ENCODE measurements around the gene RTF1. TPM values are rescaled to one million over a fixed set of nuclear protein-coding genes. Genes with fewer than 3 reads are reported as not detected.

RTF1 gene
- total RNA-seq, 1 experiment from 2014 or later: 49.5 TPM

GRCh38 chr15:41486286-41486685, 69.4 kb downstream of the RTF1 start:
- H4K5ac ChIP-seq (ENCODE audit: insufficient read length, low read depth, low read length): no peak overlapping the region
- H3K27me3 ChIP-seq (ENCODE audit: insufficient read depth, low read length): peaks cover 4% of the 10 kb centered on the region; the same call in 1 of the 2 replicates
- no peak overlapping the region for H2BK20ac ChIP-seq (ENCODE audit: low read depth, low read length, poor library complexity, severe bottlenecking)
- TF ChIP-seq CTCF (conservative IDR thresholded peaks at IDR 0.05): no peak
- no peak overlapping the region for H3K4me2 ChIP-seq (ENCODE audit: insufficient read depth, insufficient read length, low read length)
- no peaks in the 10 kb centered on the region for H3K79me1 ChIP-seq (ENCODE audit: insufficient read depth, low read depth, low read length, poor library complexity, severe bottlenecking)
- H3K27ac Mint-ChIP-seq: no peak overlapping the region
- H3K9me3 Mint-ChIP-seq: no peaks in the 10 kb centered on the region
- no peaks in the 10 kb centered on the region for H3K4me1 ChIP-seq (ENCODE audit: insufficient read depth, low read length)
- H3K23ac ChIP-seq (ENCODE audit: insufficient read length, low read depth, low read length): no peak overlapping the region
- no peaks in the 10 kb centered on the region for H3K23me2 ChIP-seq (ENCODE audit: insufficient read length, low read depth, low read length, poor library complexity, severe bottlenecking)
- no peak overlapping the region for H3K56ac ChIP-seq (ENCODE audit: insufficient read length, low read depth, low read length)
- no peak overlapping the region for H3K4ac ChIP-seq (ENCODE audit: low read depth, low read length)
- H3K4me1 Mint-ChIP-seq: no peaks in the 10 kb centered on the region
- no peak overlapping the region for H2AFZ ChIP-seq (ENCODE audit: low read length)
- H2BK120ac ChIP-seq (ENCODE audit: low read depth, low read length, poor library complexity, severe bottlenecking): no peak overlapping the region
- H4K8ac ChIP-seq (replicated peaks; ENCODE audit: insufficient read length, low read depth, low read length): no peak overlapping the region
- no peak overlapping the region for H4K91ac ChIP-seq (ENCODE audit: insufficient read length, low read depth, low read length)
- H3K79me2 ChIP-seq (ENCODE audit: insufficient read depth, low read length): no peaks in the 10 kb centered on the region
- no peak overlapping the region for H3K4me3 Mint-ChIP-seq
- H3K36me3 Mint-ChIP-seq (ENCODE audit: insufficient read depth in 1 of 3, low read depth in 3 of 3): peaks cover 7 to 21% (median 7%) of the 10 kb centered on the region in 3 experiments; a peak in 5 of 7 replicates
- no peak overlapping the region for H3T11ph ChIP-seq (ENCODE audit: low read length)
- no peak overlapping the region for H3K18ac ChIP-seq (ENCODE audit: insufficient read length, low read depth, low read length)
- H3K27ac ChIP-seq (ENCODE audit: insufficient read length, low read depth, low read length): no peak overlapping the region
- H3K9me3 ChIP-seq (ENCODE audit: control insufficient read depth, low read depth, low read length): no peaks in the 10 kb centered on the region
- H2AK5ac ChIP-seq (ENCODE audit: insufficient read length, low read length): no peak overlapping the region
- H3K27me3 Mint-ChIP-seq (ENCODE audit: low read depth): peaks cover 22% of the 10 kb centered on the region
- H3K9ac ChIP-seq (ENCODE audit: extremely low read depth, insufficient read length, low read length): no peak overlapping the region
- H4K20me1 ChIP-seq (ENCODE audit: control insufficient read depth, insufficient read depth, insufficient read length): no peaks in the 10 kb centered on the region
- H2BK15ac ChIP-seq (ENCODE audit: low read depth, low read length): no peak overlapping the region
- no peak overlapping the region; the same call in 1 of the 2 replicates for H3K14ac ChIP-seq (ENCODE audit: insufficient read depth, low read length)
- DNase-seq: no peak
- H2BK12ac ChIP-seq (ENCODE audit: insufficient read length, low read depth, low read length): no peak overlapping the region
- no peak overlapping the region for H2BK5ac ChIP-seq (ENCODE audit: insufficient read length, low read length)
- WGBS (ENCODE audit: extremely low coverage, insufficient read length, low lambda C conversion rate): no CpG with 5 or more reads among the region's 43 CpGs
